Stomach (tissue), 4 donors: ENCODE measurements around the gene TRIM36.

Experiments used
- POLR2A ChIP-seq, 4 donors: fragments of 450-650 bp; IDR thresholded peaks; one replicate each; pipeline ENCODE4 v1.6.1; 2016; ENCODE audit warnings: antibody characterized with exemption in 4 of 4, control low read depth in 2 of 4, mild to moderate bottlenecking in 1 of 4, moderate library complexity in 1 of 4
- TF ChIP-seq, protein P1 (sequence below), 7 experiments: fragments of 450-650 bp in 4 of 7; fragments of 200-600 bp in 3 of 7; sonication (generic) in 3 of 7; IDR thresholded peaks; one replicate each; pipeline ENCODE4 v1.5.1; 2016 to 2019; ENCODE audit warnings: antibody characterized with exemption in 7 of 7, control low read depth in 2 of 7, mild to moderate bottlenecking in 1 of 7

DNA sequence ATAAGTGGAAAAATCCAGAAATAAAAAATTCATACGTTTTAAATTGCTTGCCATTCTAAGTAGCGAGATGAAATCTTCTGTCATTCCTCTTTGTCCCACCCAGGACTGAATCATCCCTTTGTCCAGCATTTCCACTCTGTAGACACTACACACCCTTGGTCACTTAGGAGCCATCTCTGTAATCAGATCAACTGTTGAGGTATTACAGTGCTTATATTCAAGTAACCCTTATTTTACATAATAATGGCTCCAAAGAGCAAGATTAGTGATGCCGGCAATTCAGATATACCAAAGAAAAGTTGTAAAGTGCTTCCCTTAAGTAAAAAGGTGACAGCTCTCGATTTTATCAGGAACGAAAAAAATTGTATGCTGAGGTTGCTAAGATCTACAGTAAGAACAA lies 60.4 kb downstream of the TRIM36 start:
- TF ChIP-seq, protein P1, sequence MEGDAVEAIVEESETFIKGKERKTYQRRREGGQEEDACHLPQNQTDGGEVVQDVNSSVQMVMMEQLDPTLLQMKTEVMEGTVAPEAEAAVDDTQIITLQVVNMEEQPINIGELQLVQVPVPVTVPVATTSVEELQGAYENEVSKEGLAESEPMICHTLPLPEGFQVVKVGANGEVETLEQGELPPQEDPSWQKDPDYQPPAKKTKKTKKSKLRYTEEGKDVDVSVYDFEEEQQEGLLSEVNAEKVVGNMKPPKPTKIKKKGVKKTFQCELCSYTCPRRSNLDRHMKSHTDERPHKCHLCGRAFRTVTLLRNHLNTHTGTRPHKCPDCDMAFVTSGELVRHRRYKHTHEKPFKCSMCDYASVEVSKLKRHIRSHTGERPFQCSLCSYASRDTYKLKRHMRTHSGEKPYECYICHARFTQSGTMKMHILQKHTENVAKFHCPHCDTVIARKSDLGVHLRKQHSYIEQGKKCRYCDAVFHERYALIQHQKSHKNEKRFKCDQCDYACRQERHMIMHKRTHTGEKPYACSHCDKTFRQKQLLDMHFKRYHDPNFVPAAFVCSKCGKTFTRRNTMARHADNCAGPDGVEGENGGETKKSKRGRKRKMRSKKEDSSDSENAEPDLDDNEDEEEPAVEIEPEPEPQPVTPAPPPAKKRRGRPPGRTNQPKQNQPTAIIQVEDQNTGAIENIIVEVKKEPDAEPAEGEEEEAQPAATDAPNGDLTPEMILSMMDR (IDR thresholded peaks at IDR 0.05) = no peak
- no peak for TF ChIP-seq POLR2A (IDR thresholded peaks at IDR 0.05)
